Natural killer cell (primary cell): ENCODE data around the gene NBEAL2. TPM values are rescaled to one million over a fixed set of nuclear protein-coding genes. Genes with fewer than 3 reads are reported as not detected.

Experiments used
- ATAC-seq, 3 donors: fragments of 150-1000 bp in 2 of 3; fragments of 200-7000 bp in 1 of 3; cut with Tn5 transposase; 1 replicate in 1 of 3; 2 replicates in 2 of 3; pipeline ENCODE4 v1.10.0; 2021; ENCODE audit warnings: mild to moderate bottlenecking in 2 of 3, moderate library complexity in 2 of 3
- DNase-seq, 2 donors: peaks; one replicate each; pipeline versions ENCODE4 v3.0.0 to v3.0.0-alpha.2; 2013 to 2021; ENCODE audit warnings: mixed read lengths in 1 of 2
- H3K27ac ChIP-seq: one replicate; pipeline ENCODE4 v1.5.1; 2013; ENCODE audit warnings: mild to moderate bottlenecking, low read length
- H3K27me3 ChIP-seq: one replicate; pipeline ENCODE4 v1.6.1; 2013; ENCODE audit warnings: low read length; ENCODE audit not compliant: control insufficient read depth, insufficient read depth
- H3K36me3 ChIP-seq: one replicate; pipeline ENCODE4 v1.6.1; 2013; ENCODE audit warnings: low read length; ENCODE audit not compliant: control insufficient read depth, insufficient read depth
- H3K4me1 ChIP-seq: one replicate; pipeline ENCODE4 v1.6.1; 2013; ENCODE audit warnings: low read length; ENCODE audit not compliant: control insufficient read depth, insufficient read depth
- H3K4me3 ChIP-seq: one replicate; pipeline ENCODE4 v1.5.1; 2013; ENCODE audit warnings: low read length
- H3K9me3 ChIP-seq: one replicate; pipeline ENCODE4 v1.6.1; 2013; ENCODE audit warnings: low read length; ENCODE audit not compliant: control insufficient read depth, insufficient read depth
- H3K27ac Mint-ChIP-seq, 2 donors: one replicate each; pipeline ENCODE4 v1.8.0; 2022; ENCODE audit warnings: mild to moderate bottlenecking in 2 of 2, mixed read lengths in 2 of 2, moderate library complexity in 1 of 2
- H3K27me3 Mint-ChIP-seq, 2 donors: one replicate each; pipeline ENCODE4 v1.8.0; 2022; ENCODE audit warnings: low read depth in 2 of 2, mixed read lengths in 2 of 2
- H3K36me3 Mint-ChIP-seq: one replicate; pipeline ENCODE4 v1.8.0; 2022; ENCODE audit warnings: mixed read lengths
- H3K4me1 Mint-ChIP-seq, 2 donors: one replicate each; pipeline ENCODE4 v1.8.0; 2022; ENCODE audit warnings: mixed read lengths in 2 of 2
- H3K4me3 Mint-ChIP-seq: one replicate; pipeline ENCODE4 v1.8.0; 2022; ENCODE audit warnings: mild to moderate bottlenecking, moderate library complexity, mixed read lengths
- H3K9me3 Mint-ChIP-seq, 2 donors: one replicate each; pipeline ENCODE4 v1.8.0; 2022; ENCODE audit warnings: mixed read lengths in 2 of 2
- CTCF ChIP-seq: fragments of 200-600 bp; IDR thresholded peaks from one replicate; pipeline ENCODE4 v1.8.0; 2022; ENCODE audit warnings: antibody characterized with exemption
- WGBS: methylation state at CpG from one replicate; pipeline ENCODE4 v1.1.7; 2013; ENCODE audit warnings: missing lambda C conversion rate; ENCODE audit not compliant: insufficient coverage; 5-methylcytosine and 5-hydroxymethylcytosine counted together
- intact Hi-C: fragments of 100-400 bp; cut with micrococcal nuclease; formaldehyde crosslinking; loops from one replicate; pipeline ENCODE4 v1.14.2; 2022
- total RNA-seq, 4 donors: library from RNA; stranded (reverse); fragments of 120-200 nt in 1 of 4; gene quantifications; one replicate each; pipeline versions ENCODE4 v1.2.3 to v1.2.4, GENCODE V29; 2013 to 2022

Gene NBEAL2
- total RNA-seq, 3 donors from 2014 or later (not counting 1 experiment from before 2014, with no cell fraction given) = 453 to 536 (median 532) TPM

GRCh38 chr3:46982546-46982945 is 3.1 kb downstream of the NBEAL2 start:
- no peaks in the 10 kb centered on the region for H3K36me3 Mint-ChIP-seq
- peak overlapping the region; percentile 76 for H3K4me3 Mint-ChIP-seq
- Histone ChIP-seq H3K9me3 (no peaks in the 10 kb centered on the region), H3K36me3 (peaks cover 10% of the 10 kb centered on the region), H3K27ac (peak overlapping the region; percentile 31), H3K27me3 (no peaks in the 10 kb centered on the region), H3K4me1 (peaks cover 94% of the 10 kb centered on the region), H3K4me3 (no peak overlapping the region)
- H3K27me3 Mint-ChIP-seq = no peaks in the 10 kb centered on the region
- H3K9me3 Mint-ChIP-seq = no peaks in the 10 kb centered on the region
- DNase-seq = no peak
- ATAC-seq = no peak
- H3K4me1 Mint-ChIP-seq = peaks cover 51 to 74% of the 10 kb centered on the region in 2 donors
- H3K27ac Mint-ChIP-seq = peak overlapping the region; percentile 83 to 84
- intact Hi-C loops = no loop called here
- no peak for TF ChIP-seq CTCF
- WGBS = 80% methylated on average over 2 of the region's 2 CpGs

GRCh38 chr3:46984591-46985459 is 5.4 kb downstream of the NBEAL2 start:
- H3K4me3 ChIP-seq = no peak overlapping the region
- no peaks in the 10 kb centered on the region for H3K9me3 ChIP-seq
- intact Hi-C loops = no loop called here
- no peaks in the 10 kb centered on the region for H3K9me3 Mint-ChIP-seq
- DNase-seq = no peak
- H3K27me3 Mint-ChIP-seq = no peaks in the 10 kb centered on the region
- no peak for ATAC-seq
- H3K4me1 Mint-ChIP-seq = peaks cover 57 to 83% of the 10 kb centered on the region in 2 donors
- peak overlapping the region; percentile 74 for H3K27ac ChIP-seq
- peak overlapping the region; percentile 63 for H3K4me3 Mint-ChIP-seq
- H3K27ac Mint-ChIP-seq = peak overlapping the region; percentile 84 to 88
- 87% methylated on average over 10 of the region's 11 CpGs for WGBS
- peaks cover 23% of the 10 kb centered on the region for H3K36me3 ChIP-seq
- no peak for TF ChIP-seq CTCF
- peaks cover 98% of the 10 kb centered on the region for H3K4me1 ChIP-seq
- no peaks in the 10 kb centered on the region for H3K36me3 Mint-ChIP-seq
- H3K27me3 ChIP-seq = no peaks in the 10 kb centered on the region

GRCh38 chr3:46985588-46985987 is 6.1 kb downstream of the NBEAL2 start:
- Mint-ChIP-seq H3K27ac (peak overlapping the region; percentile 84 to 88), H3K9me3 (no peaks in the 10 kb centered on the region), H3K4me1 (peaks cover 57 to 88% of the 10 kb centered on the region in 2 donors), H3K4me3 (no peak overlapping the region), H3K27me3 (no peaks in the 10 kb centered on the region), H3K36me3 (no peaks in the 10 kb centered on the region)
- TF ChIP-seq CTCF = no peak
- Histone ChIP-seq H3K27ac (peak overlapping the region; percentile 74), H3K4me3 (no peak overlapping the region), H3K27me3 (no peaks in the 10 kb centered on the region), H3K4me1 (peaks cover 98% of the 10 kb centered on the region), H3K36me3 (peaks cover 29% of the 10 kb centered on the region), H3K9me3 (no peaks in the 10 kb centered on the region)
- ATAC-seq (no peak), DNase-seq (no peak)
- intact Hi-C loops = no loop called here
- WGBS = 91% methylated on average over 5 of the region's 5 CpGs
